GM12878 (cell line): ENCODE results near the gene RGS1. TPM values are rescaled to one million over a fixed set of nuclear protein-coding genes. Genes with fewer than 3 reads are reported as not detected.

Source experiments
- BACH1 ChIP-seq: fragments of 450-650 bp; IDR thresholded peaks from 2 replicates; pipeline ENCODE4 v1.6.1; 2017; ENCODE audit warnings: mild to moderate bottlenecking, borderline replicate concordance
- BCL11A ChIP-seq: IDR thresholded peaks from 2 replicates; pipeline ENCODE4 v1.6.1; 2011; ENCODE audit warnings: low read depth, low read length
- LARP7 ChIP-seq: fragments of 450-650 bp; IDR thresholded peaks from 2 replicates; pipeline ENCODE4 v1.6.1; 2017; ENCODE audit warnings: mild to moderate bottlenecking
- MEF2B ChIP-seq: fragments of 450-650 bp; IDR thresholded peaks from 2 replicates; pipeline ENCODE4 v1.6.1; 2018; ENCODE audit warnings: mild to moderate bottlenecking, moderate library complexity; ENCODE audit not compliant: partially characterized antibody, poor library complexity, severe bottlenecking
- NBN ChIP-seq: fragments of 450-650 bp; IDR thresholded peaks from 2 replicates; pipeline ENCODE4 v1.6.1; 2016
- NFXL1 ChIP-seq: fragments of 450-650 bp; IDR thresholded peaks from 2 replicates; pipeline ENCODE4 v1.6.1; 2017; ENCODE audit warnings: antibody characterized with exemption, mild to moderate bottlenecking, borderline replicate concordance
- PML ChIP-seq: IDR thresholded peaks from 2 replicates; pipeline ENCODE4 v1.6.1; 2012; ENCODE audit warnings: low read length, inconsistent platforms
- POLR2AphosphoS5 ChIP-seq: IDR thresholded peaks from 2 replicates; pipeline ENCODE4 v1.6.1; 2011; ENCODE audit warnings: mild to moderate bottlenecking, low read length, inconsistent platforms
- STAT3 ChIP-seq: IDR thresholded peaks from 2 replicates; pipeline ENCODE4 v1.6.1; 2011; ENCODE audit warnings: low read depth, low read length, improper control_type of control experiment
- polyA plus RNA-seq, 11 experiments: library from polyadenylated mRNA; depleted of rRNA in 4 of 11; unstranded in 6 of 11; stranded (reverse) in 5 of 11; fragments of >200 nt; fragmentation: Nextera tagmentation in 4 of 11; fragmentation: Illumina TruSeq in 1 of 11; extraction: Ambion mirVana in 4 of 11; extraction: Trizol in 1 of 11; gene quantifications; 1 replicate in 1 of 11; 2 replicates in 10 of 11; pipeline versions ENCODE4 v1.2.1 to v1.2.3, GENCODE V29; 2011 to 2016; ENCODE audit warnings: inconsistent platforms in 2 of 11, missing spikeins in 2 of 11, low read depth in 1 of 11
- total RNA-seq, 4 experiments: library from RNA; depleted of rRNA in 3 of 4; stranded (reverse); fragments of >200 nt in 3 of 4; fragmentation: Illumina TruSeq in 1 of 4; extraction: Trizol in 1 of 4; gene quantifications; 2 replicates each; pipeline versions ENCODE4 v1.2.1 to v1.2.3, GENCODE V29; 2013 to 2021
- TF ChIP-seq, protein P1 (sequence below): IDR thresholded peaks from 2 replicates; pipeline ENCODE4 v1.6.1; 2012; ENCODE audit warnings: improper control_type of control experiment, low read depth, low read length; ENCODE audit not compliant: insufficient replicate concordance
- TF ChIP-seq, protein P2 (sequence below): fragments of 450-650 bp; IDR thresholded peaks from 2 replicates; pipeline ENCODE4 v1.6.1; 2016; ENCODE audit warnings: mild to moderate bottlenecking
- TF ChIP-seq, protein P3 (sequence below): fragments of 450-650 bp; formaldehyde crosslinking; IDR thresholded peaks from 2 replicates; pipeline ENCODE4 v1.5.0; 2022; ENCODE audit warnings: mild to moderate bottlenecking, missing genetic modification characterization
- TF ChIP-seq, protein P4 (sequence below): fragments of 150-350 bp; IDR thresholded peaks from 2 replicates; pipeline ENCODE4 v1.6.1; 2014; ENCODE audit warnings: mild to moderate bottlenecking, low read depth, low read length

RGS1 gene
- total and polyA plus RNA-seq, 10 of the 15 experiments (the other 5 are each of a cell fraction or from before 2014, with no cell fraction given): 20.7 to 882 (median 45.9) TPM

DNA sequence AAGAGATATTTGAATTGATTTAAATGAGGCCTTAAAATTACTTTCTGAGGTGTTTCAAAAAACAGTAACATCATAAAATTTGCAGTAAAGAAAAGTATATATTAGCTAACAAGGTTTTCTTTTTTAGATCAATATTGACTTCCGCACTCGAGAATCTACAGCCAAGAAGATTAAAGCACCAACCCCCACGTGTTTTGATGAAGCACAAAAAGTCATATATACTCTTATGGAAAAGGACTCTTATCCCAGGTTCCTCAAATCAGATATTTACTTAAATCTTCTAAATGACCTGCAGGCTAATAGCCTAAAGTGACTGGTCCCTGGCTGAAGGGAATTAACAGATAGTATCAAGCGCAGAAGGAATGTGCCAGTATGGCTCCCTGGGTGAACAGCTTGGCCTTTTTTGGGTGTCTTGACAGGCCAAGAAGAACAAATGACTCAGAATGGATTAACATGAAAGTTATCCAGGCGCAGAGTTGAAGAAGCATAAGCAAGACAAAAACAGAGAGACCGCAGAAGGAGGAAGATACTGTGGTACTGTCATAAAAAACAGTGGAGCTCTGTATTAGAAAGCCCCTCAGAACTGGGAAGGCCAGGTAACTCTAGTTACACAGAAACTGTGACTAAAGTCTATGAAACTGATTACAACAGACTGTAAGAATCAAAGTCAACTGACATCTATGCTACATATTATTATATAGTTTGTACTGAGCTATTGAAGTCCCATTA, 3.6 kb downstream of the RGS1 start (continued):
- TF ChIP-seq BACH1 (peak; percentile 82; the same call in 1 of the 2 replicates), STAT3 (no peak), NFXL1 (no peak), LARP7 (peak; percentile 92), POLR2AphosphoS5 (peak; percentile 99), MEF2B (no peak), NBN (no peak; the same call in 1 of the 2 replicates), BCL11A (no peak), PML (no peak; the same call in 1 of the 2 replicates)
- TF ChIP-seq, protein P1, sequence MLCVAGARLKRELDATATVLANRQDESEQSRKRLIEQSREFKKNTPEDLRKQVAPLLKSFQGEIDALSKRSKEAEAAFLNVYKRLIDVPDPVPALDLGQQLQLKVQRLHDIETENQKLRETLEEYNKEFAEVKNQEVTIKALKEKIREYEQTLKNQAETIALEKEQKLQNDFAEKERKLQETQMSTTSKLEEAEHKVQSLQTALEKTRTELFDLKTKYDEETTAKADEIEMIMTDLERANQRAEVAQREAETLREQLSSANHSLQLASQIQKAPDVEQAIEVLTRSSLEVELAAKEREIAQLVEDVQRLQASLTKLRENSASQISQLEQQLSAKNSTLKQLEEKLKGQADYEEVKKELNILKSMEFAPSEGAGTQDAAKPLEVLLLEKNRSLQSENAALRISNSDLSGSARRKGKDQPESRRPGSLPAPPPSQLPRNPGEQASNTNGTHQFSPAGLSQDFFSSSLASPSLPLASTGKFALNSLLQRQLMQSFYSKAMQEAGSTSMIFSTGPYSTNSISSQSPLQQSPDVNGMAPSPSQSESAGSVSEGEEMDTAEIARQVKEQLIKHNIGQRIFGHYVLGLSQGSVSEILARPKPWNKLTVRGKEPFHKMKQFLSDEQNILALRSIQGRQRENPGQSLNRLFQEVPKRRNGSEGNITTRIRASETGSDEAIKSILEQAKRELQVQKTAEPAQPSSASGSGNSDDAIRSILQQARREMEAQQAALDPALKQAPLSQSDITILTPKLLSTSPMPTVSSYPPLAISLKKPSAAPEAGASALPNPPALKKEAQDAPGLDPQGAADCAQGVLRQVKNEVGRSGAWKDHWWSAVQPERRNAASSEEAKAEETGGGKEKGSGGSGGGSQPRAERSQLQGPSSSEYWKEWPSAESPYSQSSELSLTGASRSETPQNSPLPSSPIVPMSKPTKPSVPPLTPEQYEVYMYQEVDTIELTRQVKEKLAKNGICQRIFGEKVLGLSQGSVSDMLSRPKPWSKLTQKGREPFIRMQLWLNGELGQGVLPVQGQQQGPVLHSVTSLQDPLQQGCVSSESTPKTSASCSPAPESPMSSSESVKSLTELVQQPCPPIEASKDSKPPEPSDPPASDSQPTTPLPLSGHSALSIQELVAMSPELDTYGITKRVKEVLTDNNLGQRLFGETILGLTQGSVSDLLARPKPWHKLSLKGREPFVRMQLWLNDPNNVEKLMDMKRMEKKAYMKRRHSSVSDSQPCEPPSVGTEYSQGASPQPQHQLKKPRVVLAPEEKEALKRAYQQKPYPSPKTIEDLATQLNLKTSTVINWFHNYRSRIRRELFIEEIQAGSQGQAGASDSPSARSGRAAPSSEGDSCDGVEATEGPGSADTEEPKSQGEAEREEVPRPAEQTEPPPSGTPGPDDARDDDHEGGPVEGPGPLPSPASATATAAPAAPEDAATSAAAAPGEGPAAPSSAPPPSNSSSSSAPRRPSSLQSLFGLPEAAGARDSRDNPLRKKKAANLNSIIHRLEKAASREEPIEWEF: peak; percentile 69
- TF ChIP-seq, protein P2, sequence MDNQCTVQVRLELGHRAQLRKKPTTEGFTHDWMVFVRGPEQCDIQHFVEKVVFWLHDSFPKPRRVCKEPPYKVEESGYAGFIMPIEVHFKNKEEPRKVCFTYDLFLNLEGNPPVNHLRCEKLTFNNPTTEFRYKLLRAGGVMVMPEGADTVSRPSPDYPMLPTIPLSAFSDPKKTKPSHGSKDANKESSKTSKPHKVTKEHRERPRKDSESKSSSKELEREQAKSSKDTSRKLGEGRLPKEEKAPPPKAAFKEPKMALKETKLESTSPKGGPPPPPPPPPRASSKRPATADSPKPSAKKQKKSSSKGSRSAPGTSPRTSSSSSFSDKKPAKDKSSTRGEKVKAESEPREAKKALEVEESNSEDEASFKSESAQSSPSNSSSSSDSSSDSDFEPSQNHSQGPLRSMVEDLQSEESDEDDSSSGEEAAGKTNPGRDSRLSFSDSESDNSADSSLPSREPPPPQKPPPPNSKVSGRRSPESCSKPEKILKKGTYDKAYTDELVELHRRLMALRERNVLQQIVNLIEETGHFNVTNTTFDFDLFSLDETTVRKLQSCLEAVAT: peak; percentile 98
- TF ChIP-seq, protein P3, sequence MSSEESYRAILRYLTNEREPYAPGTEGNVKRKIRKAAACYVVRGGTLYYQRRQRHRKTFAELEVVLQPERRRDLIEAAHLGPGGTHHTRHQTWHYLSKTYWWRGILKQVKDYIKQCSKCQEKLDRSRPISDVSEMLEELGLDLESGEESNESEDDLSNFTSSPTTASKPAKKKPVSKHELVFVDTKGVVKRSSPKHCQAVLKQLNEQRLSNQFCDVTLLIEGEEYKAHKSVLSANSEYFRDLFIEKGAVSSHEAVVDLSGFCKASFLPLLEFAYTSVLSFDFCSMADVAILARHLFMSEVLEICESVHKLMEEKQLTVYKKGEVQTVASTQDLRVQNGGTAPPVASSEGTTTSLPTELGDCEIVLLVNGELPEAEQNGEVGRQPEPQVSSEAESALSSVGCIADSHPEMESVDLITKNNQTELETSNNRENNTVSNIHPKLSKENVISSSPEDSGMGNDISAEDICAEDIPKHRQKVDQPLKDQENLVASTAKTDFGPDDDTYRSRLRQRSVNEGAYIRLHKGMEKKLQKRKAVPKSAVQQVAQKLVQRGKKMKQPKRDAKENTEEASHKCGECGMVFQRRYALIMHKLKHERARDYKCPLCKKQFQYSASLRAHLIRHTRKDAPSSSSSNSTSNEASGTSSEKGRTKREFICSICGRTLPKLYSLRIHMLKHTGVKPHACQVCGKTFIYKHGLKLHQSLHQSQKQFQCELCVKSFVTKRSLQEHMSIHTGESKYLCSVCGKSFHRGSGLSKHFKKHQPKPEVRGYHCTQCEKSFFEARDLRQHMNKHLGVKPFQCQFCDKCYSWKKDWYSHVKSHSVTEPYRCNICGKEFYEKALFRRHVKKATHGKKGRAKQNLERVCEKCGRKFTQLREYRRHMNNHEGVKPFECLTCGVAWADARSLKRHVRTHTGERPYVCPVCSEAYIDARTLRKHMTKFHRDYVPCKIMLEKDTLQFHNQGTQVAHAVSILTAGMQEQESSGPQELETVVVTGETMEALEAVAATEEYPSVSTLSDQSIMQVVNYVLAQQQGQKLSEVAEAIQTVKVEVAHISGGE (CRISPR knock-in tag): peak; percentile 48; the same call in 1 of the 2 replicates
- TF ChIP-seq, protein P4, sequence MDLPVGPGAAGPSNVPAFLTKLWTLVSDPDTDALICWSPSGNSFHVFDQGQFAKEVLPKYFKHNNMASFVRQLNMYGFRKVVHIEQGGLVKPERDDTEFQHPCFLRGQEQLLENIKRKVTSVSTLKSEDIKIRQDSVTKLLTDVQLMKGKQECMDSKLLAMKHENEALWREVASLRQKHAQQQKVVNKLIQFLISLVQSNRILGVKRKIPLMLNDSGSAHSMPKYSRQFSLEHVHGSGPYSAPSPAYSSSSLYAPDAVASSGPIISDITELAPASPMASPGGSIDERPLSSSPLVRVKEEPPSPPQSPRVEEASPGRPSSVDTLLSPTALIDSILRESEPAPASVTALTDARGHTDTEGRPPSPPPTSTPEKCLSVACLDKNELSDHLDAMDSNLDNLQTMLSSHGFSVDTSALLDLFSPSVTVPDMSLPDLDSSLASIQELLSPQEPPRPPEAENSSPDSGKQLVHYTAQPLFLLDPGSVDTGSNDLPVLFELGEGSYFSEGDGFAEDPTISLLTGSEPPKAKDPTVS: no peak
